Myocyte (in vitro differentiated cells): ENCODE measurements around the gene GPHN. TPM values are rescaled to one million over a fixed set of nuclear protein-coding genes. Genes with fewer than 3 reads are reported as not detected.

Experiments used
- DNase-seq: peaks from one replicate; pipeline ENCODE4 v3.0.0-alpha.2; 2012; ENCODE audit warnings: low read depth
- total RNA-seq: library from RNA; depleted of rRNA; stranded (reverse); fragments of >200 nt; gene quantifications from 2 replicates; pipeline ENCODE4 v1.2.3, GENCODE V29; 2014

The GPHN gene
- total RNA-seq, 1 donor from 2014 or later = 6.0 TPM

DNA sequence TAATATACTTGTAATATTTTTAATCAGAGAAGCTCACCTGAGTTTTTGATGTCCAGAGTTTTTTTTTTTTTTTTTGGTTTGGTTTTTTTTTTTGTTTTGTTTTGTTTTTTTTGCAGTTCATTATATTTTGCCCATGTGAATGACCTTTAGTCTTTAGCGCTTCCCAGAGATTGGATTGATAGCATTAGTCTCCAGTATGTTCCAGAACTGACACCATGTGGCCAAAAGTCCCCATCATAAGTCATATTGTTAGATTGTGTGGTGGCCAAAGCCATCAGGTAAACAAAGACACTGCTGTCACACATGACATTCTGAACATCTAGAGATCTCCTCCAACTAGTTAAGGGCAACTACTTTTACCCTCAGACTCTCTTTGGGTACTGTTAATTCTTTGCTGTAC is 408.5 kb downstream of the GPHN start:
- no peak for DNase-seq

- no peak for DNase-seq
These were observed 410.6 kb downstream of the GPHN start for GRCh38 chr14:66918527-66918926.

DNA sequence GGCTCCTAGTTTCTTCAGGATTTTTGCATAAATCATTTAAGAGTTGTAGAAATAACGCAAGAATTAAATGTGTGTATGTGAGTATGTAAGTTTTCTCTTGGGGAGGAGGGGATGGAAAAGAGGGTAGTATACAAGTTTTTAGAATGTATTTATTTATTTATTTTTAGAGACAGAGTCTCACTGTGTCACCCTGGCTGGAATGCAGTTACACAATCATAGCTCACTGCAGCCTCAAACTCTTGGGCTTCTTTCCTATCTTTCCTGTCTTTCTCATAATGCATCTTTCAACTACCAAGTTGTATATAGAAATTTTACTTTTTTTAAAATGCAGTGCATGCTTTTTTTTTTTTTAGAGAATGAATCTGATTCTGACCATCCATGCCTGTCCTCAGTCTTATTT is 412.2 kb downstream of the GPHN start:
- DNase-seq = no peak

DNA sequence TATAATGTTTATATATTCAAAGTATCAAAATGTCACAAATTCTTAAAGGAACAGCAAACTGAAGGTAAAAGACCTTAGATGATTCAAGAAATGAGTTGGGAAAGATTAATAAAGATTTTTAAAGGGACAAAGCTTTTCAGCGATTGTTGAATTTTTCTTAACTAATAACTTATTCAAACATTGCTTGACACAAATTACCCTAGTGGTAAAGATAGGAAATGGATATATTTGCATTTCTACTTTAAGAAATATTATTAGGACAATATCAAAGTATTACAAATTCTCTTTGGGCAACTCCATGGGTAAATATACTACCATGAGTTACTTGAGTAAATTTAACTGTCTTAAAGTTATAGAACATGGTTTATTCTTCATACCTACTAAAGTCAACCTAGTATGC is 415.3 kb downstream of the GPHN start:
- DNase-seq = no peak

DNA sequence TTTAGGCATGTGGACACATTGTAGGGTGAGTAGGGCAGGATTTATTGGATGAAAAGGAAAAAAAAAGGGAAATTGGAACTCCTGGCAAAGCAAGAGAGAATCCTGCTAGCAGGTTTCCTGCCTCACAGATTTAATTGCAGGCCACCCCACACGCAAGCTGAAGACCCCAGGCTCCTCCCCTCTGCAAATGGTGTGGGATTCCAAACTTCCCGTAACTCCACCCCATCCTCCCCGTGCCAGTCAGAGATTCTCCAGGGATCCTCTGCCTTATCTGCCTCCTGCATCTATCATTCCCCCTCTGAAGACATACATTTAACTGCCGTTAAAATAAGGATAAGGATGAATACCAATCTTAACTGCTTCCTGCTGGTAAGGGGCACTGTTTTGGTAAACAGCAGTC is 431.5 kb downstream of the GPHN start:
- no peak for DNase-seq

GRCh38 chr14:66944872-66945271 is 436.9 kb downstream of the GPHN start:
- DNase-seq = peak; percentile 61

- no peak for DNase-seq
These were observed 447.2 kb downstream of the GPHN start for GRCh38 chr14:66955159-66955558.

DNA sequence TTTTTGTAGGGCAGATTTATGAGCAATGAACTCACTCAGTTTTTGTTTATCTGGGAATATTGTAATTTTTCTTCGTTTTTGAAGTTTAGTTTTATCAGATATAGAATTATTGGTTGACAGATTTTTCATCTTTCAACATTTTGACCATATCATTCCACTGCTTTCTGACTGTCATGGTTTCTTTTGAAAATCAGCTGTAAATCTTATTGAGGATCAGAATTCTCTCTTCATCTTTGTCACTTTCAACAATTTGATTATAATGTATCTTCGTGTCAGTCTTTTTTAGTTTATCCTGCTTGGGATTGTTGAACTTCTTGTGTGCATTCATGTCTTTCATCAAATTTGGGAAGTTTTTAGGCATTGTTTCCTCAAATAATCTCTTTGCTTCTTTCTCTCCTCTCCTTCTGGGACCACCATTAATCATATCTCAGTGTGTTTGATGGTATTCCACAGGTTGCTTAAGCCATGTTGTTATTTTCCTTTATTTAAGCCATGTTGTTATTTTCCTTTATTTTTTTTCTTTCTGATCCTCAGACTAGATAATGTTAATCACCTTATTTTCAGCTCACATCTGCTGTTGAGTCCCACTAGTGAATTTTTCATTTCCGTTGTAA is 451.6 kb downstream of the GPHN start:
- DNase-seq = no peak

- no peak for DNase-seq
These were observed 457.9 kb downstream of the GPHN start for GRCh38 chr14:66965831-66966230.

DNA sequence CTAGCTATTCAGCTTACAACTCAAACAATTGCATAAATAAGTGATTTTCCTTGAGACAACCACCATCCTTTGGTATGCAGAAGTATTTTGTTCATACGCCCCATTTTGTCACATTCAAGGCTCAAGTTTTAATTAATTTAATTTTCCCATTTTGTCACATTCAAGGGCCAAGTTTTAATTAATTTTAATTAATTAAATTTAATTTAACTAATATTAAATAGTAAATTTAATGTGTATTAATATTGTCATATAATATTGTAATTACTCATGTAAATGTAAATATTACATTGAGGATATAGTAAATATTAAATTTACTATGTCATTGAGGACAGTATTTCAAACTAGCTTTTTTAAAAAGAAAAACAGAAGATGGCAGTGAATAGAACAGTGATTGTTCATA is 464.5 kb downstream of the GPHN start:
- no peak for DNase-seq

GRCh38 chr14:66974397-66975025 is 466.6 kb downstream of the GPHN start:
- no peak for DNase-seq

GRCh38 chr14:66975251-66975650 is 467.3 kb downstream of the GPHN start:
- DNase-seq = no peak

DNA sequence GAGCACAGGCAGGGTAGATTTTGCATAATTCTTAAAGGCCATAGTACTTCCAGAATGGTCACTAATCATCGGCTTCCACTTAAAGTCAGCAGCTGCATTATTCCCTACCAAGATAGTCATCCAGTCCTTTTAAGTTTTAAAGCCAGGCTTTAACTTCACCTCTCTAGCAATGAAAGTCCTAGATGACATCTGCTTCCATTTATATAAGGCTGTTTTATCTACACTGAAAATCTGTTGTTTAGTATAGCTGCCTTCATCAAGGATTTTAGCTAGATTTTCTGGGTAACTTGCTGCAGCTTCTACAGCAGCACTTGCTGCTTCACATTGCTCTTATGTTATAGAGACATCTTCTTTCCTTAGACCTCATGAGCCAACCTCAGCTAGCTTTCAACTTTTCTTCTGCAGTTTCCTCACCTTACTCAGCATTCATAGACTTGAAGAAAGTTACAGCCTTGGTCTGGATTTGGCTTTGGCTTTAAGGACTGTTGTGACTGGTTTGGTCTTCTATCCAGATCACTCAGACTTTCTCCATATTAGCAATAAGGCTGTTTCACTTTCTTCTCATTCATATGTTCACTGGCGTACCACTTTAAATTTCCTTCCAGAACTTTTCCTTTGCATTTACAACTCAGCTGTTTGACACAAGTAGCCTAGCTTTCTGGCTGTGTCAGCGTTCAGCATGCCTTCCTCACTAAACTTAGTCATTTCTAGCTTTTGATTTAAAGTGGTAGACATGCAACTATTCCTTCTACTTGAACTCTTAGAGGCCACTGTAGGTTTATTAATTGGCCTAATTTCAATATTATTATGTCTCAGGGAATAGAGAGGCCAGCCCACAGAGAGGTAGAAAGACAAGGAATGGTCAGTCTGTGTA is 471.4 kb downstream of the GPHN start:
- no peak for DNase-seq

- no peak for DNase-seq
These were observed 474.3 kb downstream of the GPHN start for GRCh38 chr14:66982247-66982646.

DNA sequence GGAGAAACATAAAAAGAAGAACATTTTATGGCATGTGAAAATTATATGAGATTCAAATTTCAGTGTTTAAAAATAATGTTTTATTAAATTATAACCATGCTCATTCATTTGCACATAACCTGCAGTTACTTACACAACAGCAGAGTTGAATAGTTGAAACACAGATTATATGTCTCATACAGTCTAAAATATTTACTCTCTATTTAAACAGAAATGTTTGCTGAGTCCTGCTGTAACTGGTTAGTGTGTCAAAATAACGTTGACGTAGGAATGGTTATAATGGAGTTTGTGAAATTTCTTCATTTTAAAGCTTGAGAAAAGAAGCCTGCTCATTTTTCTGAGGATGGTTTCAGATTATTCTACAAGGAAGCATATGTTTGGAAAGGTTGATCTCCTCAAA is 484.8 kb downstream of the GPHN start:
- DNase-seq = no peak

GRCh38 chr14:66993512-66993911 is 485.6 kb downstream of the GPHN start:
- DNase-seq = no peak

DNA sequence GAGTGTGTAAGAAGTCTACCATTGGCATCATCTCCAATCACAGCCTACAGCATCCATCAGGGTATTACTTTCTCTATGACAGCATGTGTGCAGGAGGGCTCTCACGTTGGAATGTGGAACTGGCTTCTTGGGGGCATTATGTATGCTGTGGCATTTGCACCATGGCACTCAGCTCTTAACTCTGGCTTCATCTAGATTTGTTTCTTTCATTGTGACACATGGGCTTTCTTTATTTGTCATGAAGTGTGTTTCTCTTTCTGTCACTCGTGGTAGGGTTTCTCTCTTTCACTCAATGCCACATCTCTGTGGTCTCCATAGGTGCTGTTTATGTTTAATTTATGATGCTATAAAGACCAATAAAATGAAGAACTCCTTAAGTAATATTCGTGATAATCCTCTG is 490.1 kb downstream of the GPHN start:
- no peak for DNase-seq

DNA sequence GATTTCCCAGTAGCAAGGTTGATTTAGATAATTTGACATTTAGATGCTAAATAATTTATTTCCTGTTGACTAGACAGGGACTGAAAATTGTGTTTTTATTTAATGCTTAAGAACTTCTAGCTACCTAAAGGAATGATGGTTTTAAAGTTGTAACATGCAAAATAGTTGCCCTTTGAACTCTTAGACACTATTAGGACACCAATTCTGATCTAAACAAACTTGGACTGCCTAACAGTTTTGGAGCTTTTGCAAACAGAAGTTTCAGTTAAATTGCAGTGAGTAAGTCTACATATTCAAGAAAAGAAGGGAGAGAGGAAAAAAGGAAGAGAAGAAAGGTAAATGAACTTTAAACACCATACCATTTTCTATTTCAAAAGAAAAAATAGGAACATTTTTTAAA is 492.0 kb downstream of the GPHN start:
- no peak for DNase-seq

GRCh38 chr14:67002994-67003753 is 495.2 kb downstream of the GPHN start:
- DNase-seq = no peak

GRCh38 chr14:67004521-67004920 is 496.6 kb downstream of the GPHN start:
- DNase-seq = no peak

DNA sequence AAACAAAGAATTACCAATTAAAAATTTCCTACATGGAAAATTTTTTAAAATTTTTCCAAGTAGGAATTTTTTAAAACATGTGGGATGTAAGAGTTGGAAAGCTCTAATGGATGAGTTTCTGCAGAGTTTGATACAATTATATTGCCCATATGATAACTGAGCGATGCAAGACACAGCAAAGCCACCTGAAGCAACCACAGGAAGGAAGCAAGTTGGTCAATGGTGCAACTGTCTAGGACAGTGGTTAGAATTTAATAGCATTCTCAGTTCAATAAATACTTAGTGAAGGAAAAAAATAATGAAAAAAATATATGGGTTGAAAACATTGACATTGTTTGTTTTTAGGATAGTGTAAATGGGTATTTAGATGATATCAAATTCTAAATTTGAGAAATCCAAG is 502.7 kb downstream of the GPHN start:
- DNase-seq = no peak

GRCh38 chr14:67016856-67017255 is 508.9 kb downstream of the GPHN start:
- DNase-seq = no peak
